ENCODE measurements around the gene PNMT. TPM values are rescaled to one million over a fixed set of nuclear protein-coding genes. Genes with fewer than 3 reads are reported as not detected.
A peak's percentile ranks its signal among the peaks of the same experiment; 100 is the strongest.

PNMT gene
- total RNA-seq, 1 donor from 2014 or later = 2.4 TPM

DNA sequence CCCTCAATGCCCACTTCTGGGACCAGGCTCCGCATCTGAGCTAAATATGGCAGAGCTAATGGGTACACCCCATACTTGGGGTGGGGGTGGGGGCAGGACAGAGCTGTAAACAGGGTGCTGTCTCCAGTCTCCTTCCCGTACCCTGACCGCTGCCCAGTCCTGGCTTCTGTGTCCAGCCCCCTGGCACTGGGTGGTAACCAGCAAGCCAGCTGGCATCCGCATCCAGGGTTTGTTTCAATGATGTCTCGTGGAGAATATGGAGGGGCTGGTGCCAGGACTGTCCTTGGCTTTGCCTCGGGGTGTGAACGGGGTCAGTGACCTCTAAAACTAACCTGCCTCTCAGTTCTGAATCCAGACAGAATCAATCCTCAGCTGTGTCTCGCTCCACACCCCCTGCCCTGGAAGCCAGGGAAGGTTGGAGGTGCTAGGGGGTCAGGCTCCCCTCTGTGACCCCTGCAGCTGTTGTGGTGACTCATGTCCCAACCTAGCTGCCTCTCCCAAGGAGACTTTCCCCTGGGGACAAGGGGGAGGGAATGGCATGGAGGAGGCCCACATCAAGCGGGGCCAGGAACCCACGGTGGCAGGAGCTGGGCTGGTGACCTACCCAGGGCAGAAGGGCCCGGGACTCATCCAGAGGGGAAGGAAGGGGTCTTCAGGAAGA is 1.5 kb upstream of the PNMT start:
- TF ChIP-seq, protein P1, sequence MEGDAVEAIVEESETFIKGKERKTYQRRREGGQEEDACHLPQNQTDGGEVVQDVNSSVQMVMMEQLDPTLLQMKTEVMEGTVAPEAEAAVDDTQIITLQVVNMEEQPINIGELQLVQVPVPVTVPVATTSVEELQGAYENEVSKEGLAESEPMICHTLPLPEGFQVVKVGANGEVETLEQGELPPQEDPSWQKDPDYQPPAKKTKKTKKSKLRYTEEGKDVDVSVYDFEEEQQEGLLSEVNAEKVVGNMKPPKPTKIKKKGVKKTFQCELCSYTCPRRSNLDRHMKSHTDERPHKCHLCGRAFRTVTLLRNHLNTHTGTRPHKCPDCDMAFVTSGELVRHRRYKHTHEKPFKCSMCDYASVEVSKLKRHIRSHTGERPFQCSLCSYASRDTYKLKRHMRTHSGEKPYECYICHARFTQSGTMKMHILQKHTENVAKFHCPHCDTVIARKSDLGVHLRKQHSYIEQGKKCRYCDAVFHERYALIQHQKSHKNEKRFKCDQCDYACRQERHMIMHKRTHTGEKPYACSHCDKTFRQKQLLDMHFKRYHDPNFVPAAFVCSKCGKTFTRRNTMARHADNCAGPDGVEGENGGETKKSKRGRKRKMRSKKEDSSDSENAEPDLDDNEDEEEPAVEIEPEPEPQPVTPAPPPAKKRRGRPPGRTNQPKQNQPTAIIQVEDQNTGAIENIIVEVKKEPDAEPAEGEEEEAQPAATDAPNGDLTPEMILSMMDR (IDR thresholded peaks at IDR 0.05) = no peak
- Mint-ChIP-seq H3K9me3 (ENCODE audit: unreplicated experiment) (no peaks in the 10 kb centered on the region), H3K4me1 (ENCODE audit: unreplicated experiment) (peaks cover 54% of the 10 kb centered on the region), H3K27me3 (ENCODE audit: unreplicated experiment) (peaks cover 8% of the 10 kb centered on the region), H3K27ac (ENCODE audit: unreplicated experiment) (no peak overlapping the region), H3K36me3 (ENCODE audit: unreplicated experiment) (no peaks in the 10 kb centered on the region), H3K4me3 (ENCODE audit: unreplicated experiment) (peak overlapping the region; percentile 40)
- no peak for DNase-seq (ENCODE audit: extremely low spot score, unreplicated experiment)

- Mint-ChIP-seq H3K27ac (ENCODE audit: unreplicated experiment) (no peak overlapping the region), H3K4me3 (ENCODE audit: unreplicated experiment) (no peak overlapping the region), H3K4me1 (ENCODE audit: unreplicated experiment) (peaks cover 53% of the 10 kb centered on the region), H3K36me3 (ENCODE audit: unreplicated experiment) (no peaks in the 10 kb centered on the region), H3K27me3 (ENCODE audit: unreplicated experiment) (peaks cover 8% of the 10 kb centered on the region), H3K9me3 (ENCODE audit: unreplicated experiment) (no peaks in the 10 kb centered on the region)
- DNase-seq (ENCODE audit: extremely low spot score, unreplicated experiment) = no peak
- TF ChIP-seq, protein P1 (IDR thresholded peaks at IDR 0.05) = no peak
Observed at GRCh38 chr17:39667262-39667944, 850 bp upstream of the PNMT start.

DNA sequence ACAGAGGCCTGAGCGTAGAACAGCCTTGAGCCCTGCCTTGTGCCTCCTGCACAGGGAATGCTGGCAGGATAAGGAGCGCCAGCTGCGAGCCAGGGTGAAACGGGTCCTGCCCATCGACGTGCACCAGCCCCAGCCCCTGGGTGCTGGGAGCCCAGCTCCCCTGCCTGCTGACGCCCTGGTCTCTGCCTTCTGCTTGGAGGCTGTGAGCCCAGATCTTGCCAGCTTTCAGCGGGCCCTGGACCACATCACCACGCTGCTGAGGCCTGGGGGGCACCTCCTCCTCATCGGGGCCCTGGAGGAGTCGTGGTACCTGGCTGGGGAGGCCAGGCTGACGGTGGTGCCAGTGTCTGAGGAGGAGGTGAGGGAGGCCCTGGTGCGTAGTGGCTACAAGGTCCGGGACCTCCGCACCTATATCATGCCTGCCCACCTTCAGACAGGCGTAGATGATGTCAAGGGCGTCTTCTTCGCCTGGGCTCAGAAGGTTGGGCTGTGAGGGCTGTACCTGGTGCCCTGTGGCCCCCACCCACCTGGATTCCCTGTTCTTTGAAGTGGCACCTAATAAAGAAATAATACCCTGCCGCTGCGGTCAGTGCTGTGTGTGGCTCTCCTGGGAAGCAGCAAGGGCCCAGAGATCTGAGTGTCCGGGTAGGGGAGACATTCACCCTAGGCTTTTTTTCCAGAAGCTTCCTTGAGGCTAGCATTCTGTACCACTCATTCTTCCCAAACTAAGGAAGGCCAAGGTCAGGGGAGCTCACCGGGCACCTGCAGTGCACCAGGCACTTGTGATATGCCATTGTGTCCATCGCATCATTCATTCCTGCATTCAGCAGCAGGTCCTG is 1.9 kb downstream of the PNMT start:
- TF ChIP-seq, protein P1 (IDR thresholded peaks at IDR 0.05) = no peak
- peaks cover 35% of the 10 kb centered on the region for H3K4me1 Mint-ChIP-seq (ENCODE audit: unreplicated experiment)
- H3K27me3 Mint-ChIP-seq (ENCODE audit: unreplicated experiment) = peaks cover 8% of the 10 kb centered on the region
- H3K36me3 Mint-ChIP-seq (ENCODE audit: unreplicated experiment) = no peaks in the 10 kb centered on the region
- H3K4me3 Mint-ChIP-seq (ENCODE audit: unreplicated experiment) = no peak overlapping the region
- DNase-seq (ENCODE audit: extremely low spot score, unreplicated experiment) = no peak
- H3K27ac Mint-ChIP-seq (ENCODE audit: unreplicated experiment) = no peak overlapping the region
- H3K9me3 Mint-ChIP-seq (ENCODE audit: unreplicated experiment) = no peaks in the 10 kb centered on the region

GRCh38 chr17:39670746-39671145 is 2.5 kb downstream of the PNMT start:
- Mint-ChIP-seq H3K4me3 (ENCODE audit: unreplicated experiment) (no peak overlapping the region), H3K27me3 (ENCODE audit: unreplicated experiment) (peaks cover 8% of the 10 kb centered on the region), H3K27ac (ENCODE audit: unreplicated experiment) (no peak overlapping the region), H3K4me1 (ENCODE audit: unreplicated experiment) (peaks cover 36% of the 10 kb centered on the region), H3K36me3 (ENCODE audit: unreplicated experiment) (no peaks in the 10 kb centered on the region), H3K9me3 (ENCODE audit: unreplicated experiment) (no peaks in the 10 kb centered on the region)
- TF ChIP-seq, protein P1 (IDR thresholded peaks at IDR 0.05) = no peak
- DNase-seq (ENCODE audit: extremely low spot score, unreplicated experiment) = no peak

All from osteocyte (in vitro differentiated cells).